OCI-LY3 (cell line): ENCODE results near the gene PIK3AP1.

Experiments
- H2AFZ ChIP-seq: fragments of 200-600, 300-600 bp; shearing (Covaris generic); 2 replicates; pipeline ENCODE4 v1.6.0; 2014; ENCODE audit warnings: antibody characterized with exemption, low read depth, low read length
- H3K27ac ChIP-seq: fragments of 200-600, 300-600 bp; sonication (generic); 2 replicates; pipeline ENCODE4 v1.5.1; 2014; ENCODE audit warnings: mild to moderate bottlenecking, low read length, moderate library complexity, mixed read lengths
- H3K27me3 ChIP-seq: fragments of 200-600, 300-600 bp; sonication (generic); 2 replicates; pipeline ENCODE4 v1.6.1; 2014; ENCODE audit warnings: low read depth, low read length, mixed read lengths
- H3K36me3 ChIP-seq: fragments of 200-600, 300-600 bp; sonication (generic); replicated peaks from 2 replicates; pipeline ENCODE3; 2014; ENCODE audit warnings: low read depth, low read length, mixed read lengths
- H3K4me1 ChIP-seq: fragments of 300-600, 200-600 bp; sonication (generic); 2 replicates; pipeline ENCODE4 v1.6.1; 2014; ENCODE audit warnings: low read length, mixed read lengths
- H3K4me2 ChIP-seq: fragments of 200-600, 300-600 bp; sonication (generic); 2 replicates; pipeline ENCODE4 v1.6.1; 2014; ENCODE audit warnings: low read length, mixed read lengths
- H3K4me3 ChIP-seq: fragments of 300-600, 200-600 bp; sonication (generic); 2 replicates; pipeline ENCODE4 v1.5.1; 2014; ENCODE audit warnings: antibody characterized with exemption, mild to moderate bottlenecking, low read length, moderate library complexity
- H3K79me2 ChIP-seq: fragments of 300-600, 200-600 bp; shearing (Covaris generic); 2 replicates; pipeline ENCODE4 v1.6.1; 2014; ENCODE audit warnings: mild to moderate bottlenecking, low read length, mixed read lengths
- H3K9ac ChIP-seq: fragments of 300-600, 200-600 bp; shearing (Covaris generic); 2 replicates; pipeline ENCODE4 v1.6.0; 2014; ENCODE audit warnings: mild to moderate bottlenecking, low read length, moderate library complexity
- H3K9me3 ChIP-seq: fragments of 200-600, 300-600 bp; shearing (Covaris generic); 2 replicates; pipeline ENCODE4 v1.6.1; 2014; ENCODE audit warnings: low read length, mixed read lengths; ENCODE audit not compliant: insufficient read depth
- H4K20me1 ChIP-seq: fragments of 200-600, 300-600 bp; sonication (generic); 2 replicates; pipeline ENCODE4 v1.6.1; 2016; ENCODE audit warnings: low read length, mixed read lengths; ENCODE audit not compliant: insufficient read depth
- CTCF ChIP-seq: fragments of 200-600, 300-600 bp; sonication (generic); IDR thresholded peaks from 2 replicates; pipeline ENCODE4 v1.5.1; 2014; ENCODE audit warnings: antibody characterized with exemption, low read length, low read depth
- EZH2phosphoT487 ChIP-seq: fragments of 200-600 bp; shearing (Covaris generic); IDR thresholded peaks from 2 replicates; pipeline ENCODE4 v1.6.1; 2018; ENCODE audit warnings: antibody characterized with exemption, mixed run types, low read depth

Gene PIK3AP1

DNA sequence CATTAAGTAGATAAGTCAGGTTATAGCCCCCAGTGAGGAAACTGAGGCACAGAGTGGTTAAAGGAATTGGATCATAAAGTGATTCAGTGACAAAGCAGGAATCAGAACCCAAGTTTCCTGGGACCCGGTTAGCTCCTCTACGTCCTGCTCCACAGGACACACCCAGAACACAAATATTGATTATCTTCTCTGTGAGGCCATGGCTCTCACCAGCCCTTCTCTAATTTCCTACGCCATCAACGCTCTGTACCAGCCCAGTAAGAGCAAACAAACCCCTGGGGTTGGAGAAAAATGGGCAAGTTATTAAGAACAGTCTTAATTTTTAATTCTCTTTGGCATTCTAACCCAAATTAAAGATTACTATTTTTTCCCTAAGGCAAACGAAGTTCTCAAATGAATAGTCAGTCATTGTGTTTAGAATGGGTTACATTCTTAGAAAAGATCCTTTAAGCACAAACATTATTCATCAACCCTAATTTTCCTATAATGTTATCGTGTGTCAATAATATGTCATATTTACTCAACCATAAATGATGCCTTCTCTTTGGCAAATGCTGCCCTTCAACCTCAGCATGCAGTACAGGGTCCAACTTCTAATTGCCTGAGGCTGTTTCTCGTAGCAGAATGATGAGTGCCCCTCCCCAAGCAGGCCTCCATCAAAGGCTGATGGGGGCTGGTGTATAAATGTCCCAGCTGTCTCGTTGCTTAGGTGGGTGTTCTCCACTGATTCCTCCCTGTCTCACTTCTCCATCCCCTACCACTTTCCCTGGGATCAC lies 108.1 kb downstream of the PIK3AP1 start:
- H4K20me1 ChIP-seq, result no peaks in the 10 kb centered on the region
- no peaks in the 10 kb centered on the region for H3K9me3 ChIP-seq
- H3K4me1 ChIP-seq, result no peaks in the 10 kb centered on the region
- no peak for TF ChIP-seq EZH2phosphoT487
- no peak for TF ChIP-seq CTCF
- no peak overlapping the region for H3K4me3 ChIP-seq
- H2AFZ ChIP-seq, result no peak overlapping the region
- H3K9ac ChIP-seq, result no peak overlapping the region
- no peaks in the 10 kb centered on the region for H3K79me2 ChIP-seq
- no peaks in the 10 kb centered on the region for H3K27me3 ChIP-seq
- H3K27ac ChIP-seq, result no peak overlapping the region
- peaks cover 18% of the 10 kb centered on the region for H3K36me3 ChIP-seq
- H3K4me2 ChIP-seq, result no peak overlapping the region

DNA sequence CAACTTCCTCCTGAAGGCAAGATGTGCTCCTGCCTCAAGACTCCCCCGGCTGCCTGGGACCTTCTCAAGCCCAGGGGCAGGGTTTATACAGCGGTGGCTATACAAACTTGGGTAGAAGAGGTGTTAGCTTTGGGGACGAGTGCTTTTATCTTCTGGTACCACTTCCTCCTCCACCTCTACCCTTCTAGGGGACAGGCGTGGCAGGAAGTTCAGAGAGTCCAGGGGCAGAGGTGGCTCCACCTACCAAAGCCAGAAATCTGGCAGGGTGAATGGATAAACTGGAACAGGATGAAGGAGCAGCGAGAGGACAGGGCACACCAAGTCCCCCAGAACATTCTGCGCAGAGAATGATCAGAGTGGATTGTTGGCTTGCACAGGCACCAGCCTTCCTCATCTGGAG lies 109.5 kb downstream of the PIK3AP1 start:
- Histone ChIP-seq H3K27me3 (no peaks in the 10 kb centered on the region), H3K4me1 (no peaks in the 10 kb centered on the region), H3K4me2 (no peak overlapping the region), H3K36me3 (peaks cover 12% of the 10 kb centered on the region), H3K9ac (no peak overlapping the region), H2AFZ (no peak overlapping the region), H3K79me2 (no peaks in the 10 kb centered on the region), H3K9me3 (no peaks in the 10 kb centered on the region), H3K4me3 (no peak overlapping the region), H4K20me1 (no peaks in the 10 kb centered on the region), H3K27ac (no peak overlapping the region)
- TF ChIP-seq EZH2phosphoT487 (no peak), CTCF (no peak)

- Histone ChIP-seq H3K4me1 (no peaks in the 10 kb centered on the region), H3K36me3 (peaks cover 6% of the 10 kb centered on the region), H2AFZ (no peak overlapping the region), H3K9me3 (no peaks in the 10 kb centered on the region), H3K4me2 (no peak overlapping the region), H3K27me3 (no peaks in the 10 kb centered on the region), H3K27ac (no peak overlapping the region), H3K79me2 (no peaks in the 10 kb centered on the region), H3K9ac (no peak overlapping the region), H4K20me1 (no peaks in the 10 kb centered on the region), H3K4me3 (no peak overlapping the region)
- TF ChIP-seq CTCF, result no peak
- TF ChIP-seq EZH2phosphoT487, result no peak
These were observed 110.8 kb downstream of the PIK3AP1 start for GRCh38 chr10:96609510-96609909.

DNA sequence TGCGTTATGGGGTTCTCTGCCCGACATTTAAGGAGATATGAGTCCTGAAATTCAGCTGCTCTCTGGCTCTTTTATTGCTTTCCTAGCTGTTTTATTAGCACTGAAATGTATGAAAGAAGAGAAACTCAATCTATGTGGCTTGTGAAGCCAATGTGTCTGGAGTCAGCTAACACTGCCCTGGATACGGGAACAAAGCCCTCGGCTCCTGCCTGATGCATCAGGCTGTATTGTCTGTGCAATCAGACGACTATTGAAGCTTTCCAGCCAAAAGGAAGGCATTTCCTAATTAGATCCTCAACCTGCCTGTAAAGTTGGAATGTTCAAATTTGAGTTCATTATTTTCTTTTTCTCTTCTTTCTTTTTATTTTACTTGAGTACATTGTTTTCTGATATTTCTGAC lies 111.5 kb downstream of the PIK3AP1 start:
- Histone ChIP-seq H3K79me2 (no peaks in the 10 kb centered on the region), H3K27ac (no peak overlapping the region), H4K20me1 (no peaks in the 10 kb centered on the region), H3K9me3 (no peaks in the 10 kb centered on the region), H3K36me3 (peaks cover 6% of the 10 kb centered on the region), H3K4me1 (no peaks in the 10 kb centered on the region), H3K27me3 (no peaks in the 10 kb centered on the region), H2AFZ (no peak overlapping the region), H3K9ac (no peak overlapping the region), H3K4me2 (no peak overlapping the region), H3K4me3 (no peak overlapping the region)
- TF ChIP-seq EZH2phosphoT487 (no peak), CTCF (no peak)
